Fibroblast of villous mesenchyme (primary cell): ENCODE measurements around the gene HBM. TPM values are rescaled to one million over a fixed set of nuclear protein-coding genes. Genes with fewer than 3 reads are reported as not detected.
"Not testable (repeated sequence)": the region's sequence is repeated elsewhere in the genome, so short reads cannot be mapped to it uniquely, and the experiment has no call there.

Experiments used
- DNase-seq: peaks from one replicate; pipeline ENCODE4 v3.0.0-alpha.2; 2010; ENCODE audit warnings: low read depth
- H3K4me3 ChIP-seq: 2 replicates; pipeline ENCODE4 v1.5.1; 2011; ENCODE audit warnings: low read depth, mild to moderate bottlenecking, low read length
- CTCF ChIP-seq: IDR thresholded peaks from 2 replicates; pipeline ENCODE4 v1.5.1; 2012; ENCODE audit warnings: low read depth, mild to moderate bottlenecking, low read length; ENCODE audit not compliant: insufficient read depth
- total RNA-seq: library from RNA; depleted of rRNA; stranded (reverse); fragments of >200 nt; gene quantifications from 2 replicates; pipeline ENCODE4 v1.2.3, GENCODE V29; 2012

The HBM gene
- total RNA-seq, 1 donor: not detected

DNA sequence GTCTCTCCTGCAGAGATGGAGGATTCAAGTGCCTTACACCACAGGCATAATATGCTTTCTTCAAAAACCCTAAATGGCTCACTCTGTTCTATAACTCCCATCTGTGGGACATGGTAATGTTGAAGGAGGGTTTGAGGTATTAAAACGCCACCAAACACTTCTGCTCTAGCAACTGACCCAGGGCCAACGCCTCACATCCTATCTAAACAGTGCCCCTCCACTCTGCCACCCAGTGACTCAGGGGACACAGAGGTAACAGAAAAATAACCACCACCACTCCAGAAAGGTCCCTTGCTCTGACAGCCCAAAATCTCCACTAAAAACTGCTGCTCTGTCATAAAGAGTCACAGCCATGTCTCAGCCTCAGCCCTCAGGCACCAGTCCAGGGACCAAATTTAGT is 45.0 kb upstream of the HBM start:
- TF ChIP-seq CTCF: no peak
- no peak overlapping the region for H3K4me3 ChIP-seq
- no peak for DNase-seq

DNA sequence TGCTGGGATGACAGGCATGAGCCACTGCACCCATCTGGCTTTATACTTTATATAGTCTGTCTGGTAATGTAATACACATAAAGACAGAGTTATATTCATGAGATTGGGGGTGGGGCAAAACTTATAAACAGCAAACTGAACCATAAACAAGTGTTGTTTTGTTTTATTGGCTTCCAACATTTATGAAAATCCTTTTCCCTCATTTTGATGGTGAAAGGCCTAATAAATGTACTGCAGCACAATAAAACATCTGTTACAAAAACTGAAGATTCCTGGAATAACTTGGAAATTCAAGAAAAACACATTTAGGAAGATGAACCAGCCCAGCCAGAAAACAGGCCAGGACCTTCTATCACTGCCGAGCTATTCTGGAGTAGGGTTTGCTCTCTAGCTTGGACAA is 43.4 kb upstream of the HBM start:
- H3K4me3 ChIP-seq: no peak overlapping the region
- TF ChIP-seq CTCF: no peak
- no peak for DNase-seq

DNA sequence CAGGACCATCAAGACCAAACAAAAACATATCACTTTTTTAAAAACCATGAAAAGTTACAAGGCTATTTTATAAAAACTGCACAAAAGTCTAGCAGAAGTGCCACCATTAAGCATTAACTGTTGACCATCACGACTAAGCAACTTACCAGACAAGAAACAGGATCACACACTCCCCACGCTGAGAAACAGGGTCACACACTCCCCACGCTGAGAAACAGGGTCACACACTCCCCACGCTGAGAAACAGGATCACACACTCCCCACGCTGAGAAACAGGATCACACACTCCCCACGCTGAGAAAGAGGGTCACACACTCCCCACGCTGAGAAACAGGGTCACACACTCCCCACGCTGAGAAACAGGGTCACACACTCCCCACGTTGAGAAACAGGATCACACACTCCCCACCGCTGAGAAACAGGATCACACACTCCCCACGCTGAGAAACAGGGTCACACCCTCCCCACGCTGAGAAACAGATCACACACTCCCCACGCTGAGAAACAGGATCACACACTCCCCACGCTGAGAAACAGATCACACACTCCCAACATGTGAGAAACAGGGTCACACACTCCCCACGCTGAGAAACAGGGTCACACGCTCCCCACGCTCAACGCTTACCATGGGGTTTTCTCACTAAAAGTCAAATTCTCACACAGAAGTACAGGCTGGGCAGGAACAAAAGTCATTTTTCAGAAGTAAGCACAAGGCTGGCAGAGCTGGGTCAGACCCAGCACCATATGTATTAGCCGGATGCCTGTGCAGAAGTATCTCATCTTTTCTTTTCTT is 42.0 kb upstream of the HBM start:
- not testable (repeated sequence) for H3K4me3 ChIP-seq, DNase-seq

DNA sequence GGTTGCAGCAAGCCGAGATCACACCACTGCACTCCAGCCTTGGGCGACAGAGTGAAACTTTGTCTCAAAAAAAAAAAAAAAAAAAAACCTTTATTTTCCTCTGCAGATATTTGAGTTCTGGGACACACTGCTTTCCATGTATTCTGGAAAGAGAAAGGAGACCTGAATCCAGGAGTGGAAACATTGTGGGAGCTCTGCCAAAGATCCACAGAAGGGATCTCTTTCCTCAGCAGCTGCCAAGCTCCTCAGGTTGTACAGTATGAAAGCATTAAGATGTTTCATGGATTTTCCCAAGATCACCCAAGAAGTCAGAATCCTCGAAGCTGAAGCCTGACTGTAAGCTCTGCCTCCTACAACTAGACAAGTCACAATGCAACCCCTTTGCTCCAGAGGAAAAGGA is 40.8 kb upstream of the HBM start:
- no peak overlapping the region for H3K4me3 ChIP-seq
- no peak for DNase-seq
- no peak for TF ChIP-seq CTCF

DNA sequence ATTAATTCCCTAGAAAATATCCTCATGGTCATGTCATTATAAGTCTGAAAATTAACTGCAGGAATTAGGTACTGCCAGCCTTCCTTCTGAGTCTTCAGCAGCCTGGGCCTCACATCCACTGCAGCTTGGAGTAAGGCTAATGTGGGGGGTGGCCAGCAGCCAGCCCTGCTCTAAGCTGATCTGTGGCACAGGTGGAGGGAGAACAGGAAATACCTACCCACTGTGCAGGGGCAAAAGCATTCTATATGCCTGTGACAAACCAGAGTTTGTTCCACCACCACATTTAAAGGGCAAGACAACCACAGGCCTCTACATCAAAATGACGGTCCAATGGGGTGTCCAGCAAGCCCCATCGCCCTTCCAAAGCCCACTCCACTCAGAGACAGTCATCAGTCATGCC is 36.7 kb upstream of the HBM start:
- DNase-seq: no peak
- no peak overlapping the region for H3K4me3 ChIP-seq
- no peak for TF ChIP-seq CTCF

DNA sequence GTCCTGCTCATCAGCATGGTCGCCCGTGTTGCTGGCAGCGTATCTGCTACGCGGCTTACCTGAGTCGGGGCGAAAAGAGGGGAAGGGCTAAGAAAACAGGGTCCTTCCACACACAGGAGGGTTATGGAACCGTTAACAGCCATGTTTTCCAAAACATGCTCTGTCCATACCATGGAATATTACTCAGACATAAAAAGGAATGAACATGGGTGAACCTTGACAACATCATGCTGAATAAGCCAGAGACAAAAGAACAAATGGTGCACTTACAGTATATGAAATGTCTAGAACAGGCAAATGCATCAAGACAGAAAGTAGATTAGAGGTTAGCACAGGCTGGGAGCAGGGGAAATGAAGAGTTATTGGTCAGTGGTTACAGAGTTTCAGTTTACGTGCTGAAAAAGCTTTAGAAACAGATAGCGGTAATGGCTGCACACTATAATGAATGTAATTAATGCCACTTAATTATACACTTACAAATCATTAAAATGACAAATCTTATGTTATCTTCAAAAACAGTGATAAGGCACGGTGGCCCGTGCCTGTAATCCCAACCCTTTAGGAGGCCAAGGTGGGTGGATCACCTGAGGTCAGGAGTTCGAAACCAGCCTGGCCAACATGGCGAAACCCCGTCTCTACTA is 35.1 kb upstream of the HBM start:
- H3K4me3 ChIP-seq: no peak overlapping the region
- no peak for DNase-seq
- no peak for TF ChIP-seq CTCF

- TF ChIP-seq CTCF: no peak
- DNase-seq: no peak
- no peak overlapping the region for H3K4me3 ChIP-seq
Measured at GRCh38 chr16:132120-132519, 33.7 kb upstream of the HBM start.
